HG02970 (cell line): Measurements from ENCODE around the gene FAM174B.

Experiments
- ATAC-seq: cut with Tn5 transposase; IDR thresholded peaks from one replicate; pipeline ENCODE4 v1.9.1; 2021; ENCODE audit warnings: mild to moderate bottlenecking, moderate library complexity, moderate number of reproducible peaks; ENCODE audit not compliant: unreplicated experiment, low FRiP score

FAM174B gene

GRCh38 chr15:92645051-92645631 lies 10.4 kb downstream of the FAM174B start:
- no peak for ATAC-seq

- no peak for ATAC-seq
Observed at GRCh38 chr15:92643849-92644815, 11.4 kb downstream of the FAM174B start.

GRCh38 chr15:92638709-92639365 lies 16.7 kb downstream of the FAM174B start:
- no peak for ATAC-seq

GRCh38 chr15:92638291-92638708 lies 17.3 kb downstream of the FAM174B start:
- ATAC-seq = no peak

- no peak for ATAC-seq
Observed at GRCh38 chr15:92637626-92638025, 17.9 kb downstream of the FAM174B start.

- no peak for ATAC-seq
Observed at GRCh38 chr15:92636908-92637481, 18.6 kb downstream of the FAM174B start.

- no peak for ATAC-seq
Observed at GRCh38 chr15:92636401-92636907, 19.1 kb downstream of the FAM174B start.

GRCh38 chr15:92634671-92635201 lies 20.8 kb downstream of the FAM174B start:
- no peak for ATAC-seq

GRCh38 chr15:92634060-92634459 lies 21.5 kb downstream of the FAM174B start:
- ATAC-seq = no peak

GRCh38 chr15:92633418-92633817 lies 22.2 kb downstream of the FAM174B start:
- no peak for ATAC-seq

GRCh38 chr15:92633001-92633400 lies 22.6 kb downstream of the FAM174B start:
- ATAC-seq = no peak

GRCh38 chr15:92631721-92632120 lies 23.9 kb downstream of the FAM174B start:
- ATAC-seq = no peak

GRCh38 chr15:92629975-92630626 lies 25.5 kb downstream of the FAM174B start:
- no peak for ATAC-seq

GRCh38 chr15:92629276-92629974 lies 26.1 kb downstream of the FAM174B start:
- ATAC-seq = no peak

- no peak for ATAC-seq
Observed at GRCh38 chr15:92627014-92627413, 28.6 kb downstream of the FAM174B start.

- ATAC-seq = peak; percentile 68
Observed at GRCh38 chr15:92625251-92625980, 30.2 kb downstream of the FAM174B start.

- no peak for ATAC-seq
Observed at GRCh38 chr15:92624401-92624991, 31.1 kb downstream of the FAM174B start.

GRCh38 chr15:92623435-92623834 lies 32.1 kb downstream of the FAM174B start:
- no peak for ATAC-seq
